ENCODE results near the gene TANC1. TPM values are rescaled to one million over a fixed set of nuclear protein-coding genes. Genes with fewer than 3 reads are reported as not detected.

TANC1 gene
- polyA plus RNA-seq, 1 donor (not counting 4 experiments of a cell fraction or from before 2014, with no cell fraction given), result 33.5 TPM

- Histone ChIP-seq H3K4me2 (ENCODE audit: control insufficient read depth, extremely low read depth, insufficient read depth, low read depth, low read length) (peak overlapping the region; percentile 80), H3K27me3 (ENCODE audit: control insufficient read depth, extremely low read depth, insufficient read depth, low read length) (no peaks in the 10 kb centered on the region), H3K27ac (ENCODE audit: control insufficient read depth, insufficient read depth, low read length) (peak overlapping the region; percentile 88), H3K9ac (ENCODE audit: control insufficient read depth, extremely low read depth, insufficient read depth, low read length) (peak overlapping the region; percentile 67), H3K9me3 (ENCODE audit: control insufficient read depth, low read depth, low read length) (no peaks in the 10 kb centered on the region), H3K4me3 (ENCODE audit: control insufficient read depth in 2 of 3, extremely low read depth in 1 of 3, insufficient read depth in 2 of 3, low read depth in 1 of 3, low read length in 3 of 3) (peak overlapping the region in 1 of 3 experiments; percentile 51), H4K20me1 (ENCODE audit: control insufficient read depth, extremely low read depth, insufficient read depth, low read length) (no peaks in the 10 kb centered on the region), H2AFZ (ENCODE audit: control insufficient read depth, low read length) (no peak overlapping the region), H3K9me1 (ENCODE audit: control insufficient read depth, extremely low read depth, insufficient read depth, low read length) (peaks cover 4% of the 10 kb centered on the region), H3K79me2 (ENCODE audit: control insufficient read depth, insufficient read depth, low read length) (peaks cover 4% of the 10 kb centered on the region), H3K36me3 (ENCODE audit: control insufficient read depth in 2 of 2, extremely low read depth in 1 of 2, insufficient read depth in 2 of 2, low read length in 2 of 2) (peaks cover 9 to 20% of the 10 kb centered on the region in 2 experiments), H3K4me1 (ENCODE audit: control insufficient read depth, extremely low read depth, insufficient read depth, low read length) (peaks cover 67% of the 10 kb centered on the region)
- peak; percentile 72 for DNase-seq (ENCODE audit: low read depth, low spot score)
- peak in 1 of 3 experiments; percentile 65 for TF ChIP-seq CTCF (optimal IDR thresholded peaks at IDR 0.05 in 1 of 3, IDR thresholded peaks at IDR 0.05 in 1 of 3, conservative IDR thresholded peaks at IDR 0.05 in 1 of 3; ENCODE audit: extremely low read depth in 1 of 3, insufficient read depth in 2 of 3, low read length in 3 of 3)
- TF ChIP-seq EZH2 (IDR thresholded peaks at IDR 0.05; ENCODE audit: low read length), result no peak
- dilution Hi-C loops (cut with MboI; ENCODE audit: extremely low pct_ligation_motif_present, low sequenced_read_pairs), result no loop called here
- FAIRE-seq, result peak; percentile 96
Measured at GRCh38 chr2:159157361-159158209, 189.1 kb downstream of the TANC1 start.

- H4K20me1 ChIP-seq (ENCODE audit: control insufficient read depth, extremely low read depth, insufficient read depth, low read length), result no peaks in the 10 kb centered on the region
- H3K36me3 ChIP-seq (ENCODE audit: control insufficient read depth in 2 of 2, extremely low read depth in 1 of 2, insufficient read depth in 2 of 2, low read length in 2 of 2), result peaks cover 14 to 19% of the 10 kb centered on the region in 2 experiments
- no peak overlapping the region for H3K4me2 ChIP-seq (ENCODE audit: control insufficient read depth, extremely low read depth, insufficient read depth, low read depth, low read length)
- H3K4me3 ChIP-seq (ENCODE audit: control insufficient read depth in 2 of 3, extremely low read depth in 1 of 3, insufficient read depth in 2 of 3, low read depth in 1 of 3, low read length in 3 of 3), result no peak overlapping the region
- dilution Hi-C loops (cut with MboI; ENCODE audit: extremely low pct_ligation_motif_present, low sequenced_read_pairs), result no loop called here
- peaks cover 4% of the 10 kb centered on the region for H3K9me1 ChIP-seq (ENCODE audit: control insufficient read depth, extremely low read depth, insufficient read depth, low read length)
- H3K9ac ChIP-seq (ENCODE audit: control insufficient read depth, extremely low read depth, insufficient read depth, low read length), result no peak overlapping the region
- DNase-seq (ENCODE audit: low read depth, low spot score) (no peak), FAIRE-seq (no peak)
- H3K27me3 ChIP-seq (ENCODE audit: control insufficient read depth, extremely low read depth, insufficient read depth, low read length), result no peaks in the 10 kb centered on the region
- H3K79me2 ChIP-seq (ENCODE audit: control insufficient read depth, insufficient read depth, low read length), result peaks cover 6% of the 10 kb centered on the region
- no peaks in the 10 kb centered on the region for H3K9me3 ChIP-seq (ENCODE audit: control insufficient read depth, low read depth, low read length)
- no peak for TF ChIP-seq CTCF (optimal IDR thresholded peaks at IDR 0.05 in 1 of 3, IDR thresholded peaks at IDR 0.05 in 1 of 3, conservative IDR thresholded peaks at IDR 0.05 in 1 of 3; ENCODE audit: extremely low read depth in 1 of 3, insufficient read depth in 2 of 3, low read length in 3 of 3)
- no peak for TF ChIP-seq EZH2 (IDR thresholded peaks at IDR 0.05; ENCODE audit: low read length)
- peaks cover 41% of the 10 kb centered on the region for H3K4me1 ChIP-seq (ENCODE audit: control insufficient read depth, extremely low read depth, insufficient read depth, low read length)
- no peak overlapping the region for H2AFZ ChIP-seq (ENCODE audit: control insufficient read depth, low read length)
- H3K27ac ChIP-seq (ENCODE audit: control insufficient read depth, insufficient read depth, low read length), result no peak overlapping the region
Measured at GRCh38 chr2:159160412-159160811, 192.0 kb downstream of the TANC1 start.
